ENCODE data around the gene LVRN. TPM values are rescaled to one million over a fixed set of nuclear protein-coding genes. Genes with fewer than 3 reads are reported as not detected.

The LVRN gene
- total and polyA plus RNA-seq, 2 donors from 2014 or later = not detected

DNA sequence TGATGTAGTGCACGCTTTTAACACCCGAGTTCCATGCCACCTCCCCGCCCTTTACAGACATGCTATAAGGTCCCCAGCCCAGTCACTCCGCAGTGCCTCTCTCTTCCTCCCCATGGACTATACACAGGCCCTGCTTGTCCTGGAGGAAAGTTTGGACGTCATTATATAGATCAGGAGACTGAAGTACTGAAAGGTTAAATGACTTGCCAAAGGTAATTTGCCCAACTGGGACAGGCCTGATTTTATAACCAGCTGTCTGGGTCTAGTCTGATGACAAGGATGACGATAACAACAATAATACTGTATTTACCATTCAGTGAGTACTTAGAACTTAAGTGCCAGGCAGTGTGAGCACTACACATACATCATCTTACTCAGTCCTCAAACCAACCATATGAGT lies 33.1 kb downstream of the LVRN start:
- H3K9ac ChIP-seq (ENCODE audit: low read length in 3 of 3) = no peak overlapping the region
- H3K27me3 ChIP-seq (ENCODE audit: control insufficient read depth, insufficient read depth, low read length) = no peaks in the 10 kb centered on the region
- no peak overlapping the region for H3K4me3 ChIP-seq (ENCODE audit: low read length in 3 of 3)
- H3K9me3 ChIP-seq (ENCODE audit: control insufficient read depth in 2 of 3, insufficient read depth in 1 of 3, low read length in 3 of 3) = no peaks in the 10 kb centered on the region
- H3K27ac ChIP-seq (ENCODE audit: low read depth in 2 of 2, low read length in 2 of 2) = no peak overlapping the region
- TF ChIP-seq, protein P1, sequence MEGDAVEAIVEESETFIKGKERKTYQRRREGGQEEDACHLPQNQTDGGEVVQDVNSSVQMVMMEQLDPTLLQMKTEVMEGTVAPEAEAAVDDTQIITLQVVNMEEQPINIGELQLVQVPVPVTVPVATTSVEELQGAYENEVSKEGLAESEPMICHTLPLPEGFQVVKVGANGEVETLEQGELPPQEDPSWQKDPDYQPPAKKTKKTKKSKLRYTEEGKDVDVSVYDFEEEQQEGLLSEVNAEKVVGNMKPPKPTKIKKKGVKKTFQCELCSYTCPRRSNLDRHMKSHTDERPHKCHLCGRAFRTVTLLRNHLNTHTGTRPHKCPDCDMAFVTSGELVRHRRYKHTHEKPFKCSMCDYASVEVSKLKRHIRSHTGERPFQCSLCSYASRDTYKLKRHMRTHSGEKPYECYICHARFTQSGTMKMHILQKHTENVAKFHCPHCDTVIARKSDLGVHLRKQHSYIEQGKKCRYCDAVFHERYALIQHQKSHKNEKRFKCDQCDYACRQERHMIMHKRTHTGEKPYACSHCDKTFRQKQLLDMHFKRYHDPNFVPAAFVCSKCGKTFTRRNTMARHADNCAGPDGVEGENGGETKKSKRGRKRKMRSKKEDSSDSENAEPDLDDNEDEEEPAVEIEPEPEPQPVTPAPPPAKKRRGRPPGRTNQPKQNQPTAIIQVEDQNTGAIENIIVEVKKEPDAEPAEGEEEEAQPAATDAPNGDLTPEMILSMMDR (IDR thresholded peaks at IDR 0.05; ENCODE audit: borderline replicate concordance, extremely low read depth, insufficient read depth) = no peak
- intact Hi-C loops (cut with DNase I) = no loop called here
- H3K4me1 ChIP-seq (ENCODE audit: control insufficient read depth in 2 of 3, insufficient read depth in 2 of 3, low read depth in 1 of 3, low read length in 3 of 3) = no peaks in the 10 kb centered on the region
- DNase-seq (no peak), FAIRE-seq (no peak)
- no peaks in the 10 kb centered on the region for H3K36me3 ChIP-seq (ENCODE audit: control insufficient read depth in 2 of 3, insufficient read depth in 3 of 3, low read length in 3 of 3)

DNA sequence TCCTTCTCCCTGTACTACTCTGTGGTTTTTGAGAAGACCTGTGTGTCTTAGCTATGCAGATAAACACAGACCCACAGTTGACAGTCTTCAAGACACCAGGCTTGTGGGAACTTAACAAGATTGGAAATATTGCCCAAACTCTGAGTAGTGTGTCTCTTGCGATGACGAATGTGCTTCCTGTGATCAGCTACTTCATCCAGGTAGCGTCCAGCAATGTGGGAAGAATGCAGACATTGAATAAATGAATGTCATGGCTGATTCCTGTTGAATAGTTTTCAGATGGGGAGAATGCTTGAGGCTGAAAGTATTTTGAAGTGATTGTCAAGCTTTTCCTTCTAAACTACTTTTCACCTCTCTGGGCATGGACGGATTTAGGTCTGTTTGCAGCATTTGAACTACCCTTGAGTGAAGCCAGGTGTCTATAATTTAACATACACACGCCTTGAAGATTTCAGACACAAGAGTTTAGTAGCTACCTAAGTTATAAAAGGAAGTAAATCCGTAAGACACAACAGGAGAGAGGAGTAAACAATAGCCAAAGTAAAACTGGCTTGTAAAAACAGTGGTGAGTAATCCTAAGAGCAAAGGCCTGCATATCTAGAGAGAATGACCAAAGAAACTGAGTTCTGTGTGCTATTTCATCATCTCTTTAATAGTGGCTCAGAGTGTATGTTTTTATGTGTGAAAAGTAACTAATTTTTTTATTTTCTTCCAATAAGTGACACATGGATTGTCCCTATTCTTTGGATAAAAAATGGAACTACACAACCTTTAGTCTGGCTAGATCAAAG lies 40.0 kb downstream of the LVRN start:
- H3K36me3 ChIP-seq (ENCODE audit: control insufficient read depth in 2 of 3, insufficient read depth in 3 of 3, low read length in 3 of 3) = no peaks in the 10 kb centered on the region
- no peaks in the 10 kb centered on the region for H3K4me1 ChIP-seq (ENCODE audit: control insufficient read depth in 2 of 3, insufficient read depth in 2 of 3, low read depth in 1 of 3, low read length in 3 of 3)
- H3K27me3 ChIP-seq (ENCODE audit: control insufficient read depth, insufficient read depth, low read length) = no peaks in the 10 kb centered on the region
- intact Hi-C loops (cut with DNase I) = no loop called here
- H3K27ac ChIP-seq (ENCODE audit: low read depth in 2 of 2, low read length in 2 of 2) = no peak overlapping the region
- FAIRE-seq (no peak), DNase-seq (no peak)
- H3K9me3 ChIP-seq (ENCODE audit: control insufficient read depth in 2 of 3, insufficient read depth in 1 of 3, low read length in 3 of 3) = no peaks in the 10 kb centered on the region
- TF ChIP-seq, protein P1 (IDR thresholded peaks at IDR 0.05; ENCODE audit: borderline replicate concordance, extremely low read depth, insufficient read depth) = no peak
- H3K9ac ChIP-seq (ENCODE audit: low read length in 3 of 3) = no peak overlapping the region
- H3K4me3 ChIP-seq (ENCODE audit: low read length in 3 of 3) = no peak overlapping the region

DNA sequence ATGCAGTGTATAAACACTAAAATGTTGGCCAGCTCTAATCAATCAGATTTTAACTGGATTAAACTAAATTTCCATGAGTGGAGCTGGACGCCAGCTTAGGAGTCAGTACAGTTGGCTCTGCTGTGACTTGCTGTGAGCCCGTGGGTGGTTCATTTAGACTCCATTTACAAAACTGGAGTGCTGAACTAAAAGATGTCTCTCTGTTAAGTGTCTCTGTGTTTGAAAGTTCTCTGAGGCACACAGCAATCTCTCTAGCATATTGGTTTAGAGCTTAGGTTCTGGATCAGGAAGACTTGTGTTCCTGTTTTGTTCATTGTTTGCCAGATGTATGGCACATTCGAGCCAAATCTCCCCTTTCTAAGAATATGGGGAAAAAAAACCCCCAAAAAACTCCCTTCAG lies 42.0 kb downstream of the LVRN start:
- H3K36me3 ChIP-seq (ENCODE audit: control insufficient read depth in 2 of 3, insufficient read depth in 3 of 3, low read length in 3 of 3) = no peaks in the 10 kb centered on the region
- no peak for FAIRE-seq

More for the DNA sequence above, 42.0 kb downstream of the LVRN start:
- H3K27me3 ChIP-seq (ENCODE audit: control insufficient read depth, insufficient read depth, low read length) = no peaks in the 10 kb centered on the region
- no peaks in the 10 kb centered on the region for H3K4me1 ChIP-seq (ENCODE audit: control insufficient read depth in 2 of 3, insufficient read depth in 2 of 3, low read depth in 1 of 3, low read length in 3 of 3)
- DNase-seq = no peak
- H3K4me3 ChIP-seq (ENCODE audit: low read length in 3 of 3) = no peak overlapping the region
- intact Hi-C loops (cut with DNase I) = no loop called here
- H3K9ac ChIP-seq (ENCODE audit: low read length in 3 of 3) = no peak overlapping the region
- no peak overlapping the region for H3K27ac ChIP-seq (ENCODE audit: low read depth in 2 of 2, low read length in 2 of 2)
- TF ChIP-seq, protein P1 (IDR thresholded peaks at IDR 0.05; ENCODE audit: borderline replicate concordance, extremely low read depth, insufficient read depth) = no peak
- H3K9me3 ChIP-seq (ENCODE audit: control insufficient read depth in 2 of 3, insufficient read depth in 1 of 3, low read length in 3 of 3) = no peaks in the 10 kb centered on the region

Measured in kidney (tissue), 14 donors.